Neural progenitor cell (in vitro differentiated cells): Measurements from ENCODE around the gene NFXL1.

ENCODE experiments used
- EZH2 ChIP-seq: fragments of 200-600 bp; sonication (generic); IDR thresholded peaks from 2 replicates; pipeline ENCODE4 v1.6.1; 2017; ENCODE audit warnings: antibody characterized with exemption, mild to moderate bottlenecking, moderate library complexity
- EZH2phosphoT487 ChIP-seq: fragments of 200-600 bp; sonication (generic); IDR thresholded peaks from 2 replicates; pipeline ENCODE4 v1.6.1; 2017; ENCODE audit warnings: antibody characterized with exemption
- TF ChIP-seq, protein P1 (sequence below): fragments of 200-600 bp; sonication (generic); IDR thresholded peaks from 2 replicates; pipeline ENCODE4 v1.5.1; 2017; ENCODE audit warnings: antibody characterized with exemption, mild to moderate bottlenecking

GRCh38 chr4:47860305-47860704 is 54.1 kb downstream of the NFXL1 start:
- TF ChIP-seq, protein P1, sequence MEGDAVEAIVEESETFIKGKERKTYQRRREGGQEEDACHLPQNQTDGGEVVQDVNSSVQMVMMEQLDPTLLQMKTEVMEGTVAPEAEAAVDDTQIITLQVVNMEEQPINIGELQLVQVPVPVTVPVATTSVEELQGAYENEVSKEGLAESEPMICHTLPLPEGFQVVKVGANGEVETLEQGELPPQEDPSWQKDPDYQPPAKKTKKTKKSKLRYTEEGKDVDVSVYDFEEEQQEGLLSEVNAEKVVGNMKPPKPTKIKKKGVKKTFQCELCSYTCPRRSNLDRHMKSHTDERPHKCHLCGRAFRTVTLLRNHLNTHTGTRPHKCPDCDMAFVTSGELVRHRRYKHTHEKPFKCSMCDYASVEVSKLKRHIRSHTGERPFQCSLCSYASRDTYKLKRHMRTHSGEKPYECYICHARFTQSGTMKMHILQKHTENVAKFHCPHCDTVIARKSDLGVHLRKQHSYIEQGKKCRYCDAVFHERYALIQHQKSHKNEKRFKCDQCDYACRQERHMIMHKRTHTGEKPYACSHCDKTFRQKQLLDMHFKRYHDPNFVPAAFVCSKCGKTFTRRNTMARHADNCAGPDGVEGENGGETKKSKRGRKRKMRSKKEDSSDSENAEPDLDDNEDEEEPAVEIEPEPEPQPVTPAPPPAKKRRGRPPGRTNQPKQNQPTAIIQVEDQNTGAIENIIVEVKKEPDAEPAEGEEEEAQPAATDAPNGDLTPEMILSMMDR, result no peak
- TF ChIP-seq EZH2 (no peak), EZH2phosphoT487 (no peak)
